SK-N-SH treated with all-trans-retinoic acid at 6 μM for 48 hours (cell line): ENCODE measurements around the gene GFRA1.

ENCODE experiments used
- ARNTL ChIP-seq: fragments of 450-650 bp; formaldehyde crosslinking; IDR thresholded peaks from 2 replicates; pipeline ENCODE4 v1.5.0; 2020; ENCODE audit warnings: low read depth, mild to moderate bottlenecking, moderate library complexity, borderline replicate concordance
- CSRNP3 ChIP-seq: fragments of 250-450 bp; sonication (Bioruptor Pico); IDR thresholded peaks from 2 replicates; pipeline ENCODE4 v1.5.1; 2021; ENCODE audit warnings: mild to moderate bottlenecking, moderate library complexity
- ESRRG ChIP-seq: fragments of 250-450 bp; sonication (Bioruptor Pico); IDR thresholded peaks from 2 replicates; pipeline ENCODE4 v1.6.1; 2021; ENCODE audit warnings: mild to moderate bottlenecking
- ISL1 ChIP-seq: fragments of 250-450 bp; sonication (Bioruptor Pico); IDR thresholded peaks from 2 replicates; pipeline ENCODE4 v2.1.2; 2022; ENCODE audit warnings: mild to moderate bottlenecking, moderate library complexity
- TCF4 ChIP-seq: fragments of 250-450 bp; sonication (Bioruptor Pico); IDR thresholded peaks from 2 replicates; pipeline ENCODE4 v1.8.0; 2021; ENCODE audit warnings: mild to moderate bottlenecking, moderate library complexity, borderline replicate concordance
- TOX ChIP-seq: fragments of 250-450 bp; sonication (Bioruptor Pico); IDR thresholded peaks from 2 replicates; pipeline ENCODE4 v1.8.0; 2021; ENCODE audit warnings: mild to moderate bottlenecking, moderate library complexity, borderline replicate concordance
- ZFP3 ChIP-seq: fragments of 250-450 bp; sonication (Bioruptor Pico); IDR thresholded peaks from 2 replicates; pipeline ENCODE4 v1.5.0; 2020; ENCODE audit warnings: mild to moderate bottlenecking, moderate library complexity
- ZFP30 ChIP-seq: fragments of 450-650 bp; formaldehyde crosslinking; IDR thresholded peaks from 2 replicates; pipeline ENCODE4 v1.5.0; 2022; ENCODE audit warnings: mild to moderate bottlenecking, moderate library complexity
- ZNF565 ChIP-seq: fragments of 450-650 bp; formaldehyde crosslinking; conservative IDR thresholded peaks from 2 replicates; pipeline ENCODE4 v1.5.0; 2020; ENCODE audit warnings: low read depth, mild to moderate bottlenecking, moderate library complexity
- ZNF70 ChIP-seq: fragments of 450-650 bp; formaldehyde crosslinking; IDR thresholded peaks from 2 replicates; pipeline ENCODE4 v1.5.0; 2020; ENCODE audit warnings: mild to moderate bottlenecking, moderate library complexity
- ZNF8 ChIP-seq: fragments of 450-650 bp; formaldehyde crosslinking; IDR thresholded peaks from 2 replicates; pipeline ENCODE4 v1.5.0; 2020; ENCODE audit warnings: mild to moderate bottlenecking, moderate library complexity
- TF ChIP-seq, protein P1 (sequence below): fragments of 250-450 bp; sonication (Bioruptor Pico); IDR thresholded peaks from 2 replicates; pipeline ENCODE4 v1.5.1; 2020; ENCODE audit warnings: low read depth, mild to moderate bottlenecking, moderate library complexity
- TF ChIP-seq, protein P2 (sequence below): fragments of 250-450 bp; sonication (Bioruptor Pico); IDR thresholded peaks from 2 replicates; pipeline ENCODE4 v1.8.0; 2021; ENCODE audit warnings: low read depth, mild to moderate bottlenecking, moderate library complexity, borderline replicate concordance
- TF ChIP-seq, protein P3 (sequence below): fragments of 250-450 bp; sonication (Bioruptor Pico); IDR thresholded peaks from 2 replicates; pipeline ENCODE4 v1.8.0; 2020; ENCODE audit warnings: mild to moderate bottlenecking, moderate library complexity, borderline replicate concordance

GRCh38 chr10:116168329-116168728, 104.7 kb downstream of the GFRA1 start:
- TF ChIP-seq ARNTL (CRISPR knock-in tag) = no peak
- TF ChIP-seq ZFP3 (CRISPR knock-in tag) = no peak
- no peak for TF ChIP-seq TOX (CRISPR knock-in tag)
- no peak for TF ChIP-seq ZNF565 (CRISPR knock-in tag)
- TF ChIP-seq, protein P1, sequence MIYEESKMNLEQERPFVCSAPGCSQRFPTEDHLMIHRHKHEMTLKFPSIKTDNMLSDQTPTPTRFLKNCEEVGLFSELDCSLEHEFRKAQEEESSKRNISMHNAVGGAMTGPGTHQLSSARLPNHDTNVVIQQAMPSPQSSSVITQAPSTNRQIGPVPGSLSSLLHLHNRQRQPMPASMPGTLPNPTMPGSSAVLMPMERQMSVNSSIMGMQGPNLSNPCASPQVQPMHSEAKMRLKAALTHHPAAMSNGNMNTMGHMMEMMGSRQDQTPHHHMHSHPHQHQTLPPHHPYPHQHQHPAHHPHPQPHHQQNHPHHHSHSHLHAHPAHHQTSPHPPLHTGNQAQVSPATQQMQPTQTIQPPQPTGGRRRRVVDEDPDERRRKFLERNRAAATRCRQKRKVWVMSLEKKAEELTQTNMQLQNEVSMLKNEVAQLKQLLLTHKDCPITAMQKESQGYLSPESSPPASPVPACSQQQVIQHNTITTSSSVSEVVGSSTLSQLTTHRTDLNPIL (CRISPR knock-in tag) = no peak
- TF ChIP-seq ESRRG = no peak
- TF ChIP-seq, protein P2, sequence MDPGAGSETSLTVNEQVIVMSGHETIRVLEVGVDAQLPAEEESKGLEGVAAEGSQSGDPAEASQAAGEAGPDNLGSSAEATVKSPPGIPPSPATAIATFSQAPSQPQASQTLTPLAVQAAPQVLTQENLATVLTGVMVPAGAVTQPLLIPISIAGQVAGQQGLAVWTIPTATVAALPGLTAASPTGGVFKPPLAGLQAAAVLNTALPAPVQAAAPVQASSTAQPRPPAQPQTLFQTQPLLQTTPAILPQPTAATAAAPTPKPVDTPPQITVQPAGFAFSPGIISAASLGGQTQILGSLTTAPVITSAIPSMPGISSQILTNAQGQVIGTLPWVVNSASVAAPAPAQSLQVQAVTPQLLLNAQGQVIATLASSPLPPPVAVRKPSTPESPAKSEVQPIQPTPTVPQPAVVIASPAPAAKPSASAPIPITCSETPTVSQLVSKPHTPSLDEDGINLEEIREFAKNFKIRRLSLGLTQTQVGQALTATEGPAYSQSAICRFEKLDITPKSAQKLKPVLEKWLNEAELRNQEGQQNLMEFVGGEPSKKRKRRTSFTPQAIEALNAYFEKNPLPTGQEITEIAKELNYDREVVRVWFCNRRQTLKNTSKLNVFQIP (CRISPR knock-in tag) = no peak
- TF ChIP-seq, protein P3, sequence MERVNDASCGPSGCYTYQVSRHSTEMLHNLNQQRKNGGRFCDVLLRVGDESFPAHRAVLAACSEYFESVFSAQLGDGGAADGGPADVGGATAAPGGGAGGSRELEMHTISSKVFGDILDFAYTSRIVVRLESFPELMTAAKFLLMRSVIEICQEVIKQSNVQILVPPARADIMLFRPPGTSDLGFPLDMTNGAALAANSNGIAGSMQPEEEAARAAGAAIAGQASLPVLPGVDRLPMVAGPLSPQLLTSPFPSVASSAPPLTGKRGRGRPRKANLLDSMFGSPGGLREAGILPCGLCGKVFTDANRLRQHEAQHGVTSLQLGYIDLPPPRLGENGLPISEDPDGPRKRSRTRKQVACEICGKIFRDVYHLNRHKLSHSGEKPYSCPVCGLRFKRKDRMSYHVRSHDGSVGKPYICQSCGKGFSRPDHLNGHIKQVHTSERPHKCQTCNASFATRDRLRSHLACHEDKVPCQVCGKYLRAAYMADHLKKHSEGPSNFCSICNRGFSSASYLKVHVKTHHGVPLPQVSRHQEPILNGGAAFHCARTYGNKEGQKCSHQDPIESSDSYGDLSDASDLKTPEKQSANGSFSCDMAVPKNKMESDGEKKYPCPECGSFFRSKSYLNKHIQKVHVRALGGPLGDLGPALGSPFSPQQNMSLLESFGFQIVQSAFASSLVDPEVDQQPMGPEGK = no peak
- TF ChIP-seq ISL1 = no peak
- TF ChIP-seq ZFP30 (CRISPR knock-in tag) = no peak
- no peak for TF ChIP-seq TCF4 (CRISPR knock-in tag)
- TF ChIP-seq ZNF8 = no peak
- no peak for TF ChIP-seq CSRNP3 (CRISPR knock-in tag)
- no peak for TF ChIP-seq ZNF70 (CRISPR knock-in tag)
